GM10266 (cell line): ENCODE measurements around the gene OR2V1.
"Not testable (repeated sequence)": the region's sequence is repeated elsewhere in the genome, so short reads cannot be mapped to it uniquely, and the experiment has no call there.

ENCODE experiments used
- DNase-seq: peaks from one replicate; pipeline ENCODE4 v3.0.0; 2012; ENCODE audit errors: extremely low spot score
- CTCF ChIP-seq: IDR thresholded peaks from 2 replicates; pipeline ENCODE4 v1.5.1; 2012; ENCODE audit warnings: mild to moderate bottlenecking, low read depth; ENCODE audit not compliant: control insufficient read depth, insufficient read depth; ENCODE audit errors: missing control alignments

The OR2V1 gene

GRCh38 chr5:181112476-181112875 lies 18.5 kb downstream of the OR2V1 start:
- no peak for TF ChIP-seq CTCF
- no peak for DNase-seq

GRCh38 chr5:181111010-181111409 lies 20.0 kb downstream of the OR2V1 start:
- no peak for TF ChIP-seq CTCF
- no peak for DNase-seq

GRCh38 chr5:181109489-181110013 lies 21.4 kb downstream of the OR2V1 start:
- no peak for DNase-seq
- no peak for TF ChIP-seq CTCF

- TF ChIP-seq CTCF = no peak
- no peak for DNase-seq
Measured at GRCh38 chr5:181108578-181109165, 22.3 kb downstream of the OR2V1 start.

- no peak for DNase-seq
- TF ChIP-seq CTCF = no peak
Measured at GRCh38 chr5:181107699-181108098, 23.3 kb downstream of the OR2V1 start.

GRCh38 chr5:181105391-181106025 lies 25.5 kb downstream of the OR2V1 start:
- DNase-seq = no peak

GRCh38 chr5:181104606-181105390 lies 26.2 kb downstream of the OR2V1 start:
- not testable (repeated sequence) for DNase-seq

More at GRCh38 chr5:181105391-181106025, 25.5 kb downstream of the OR2V1 start:
- no peak for TF ChIP-seq CTCF

- not testable (repeated sequence) for DNase-seq
Measured at GRCh38 chr5:181104259-181104568, 26.8 kb downstream of the OR2V1 start.

GRCh38 chr5:181101930-181102674 lies 28.9 kb downstream of the OR2V1 start:
- not testable (repeated sequence) for DNase-seq

- DNase-seq = not testable (repeated sequence)
Measured at GRCh38 chr5:181101030-181101641, 29.8 kb downstream of the OR2V1 start.
